Progenitor cell of endocrine pancreas (in vitro differentiated cells): Measurements from ENCODE around the gene RFPL3. TPM values are rescaled to one million over a fixed set of nuclear protein-coding genes. Genes with fewer than 3 reads are reported as not detected.

Experiments used
- DNase-seq: peaks from one replicate; pipeline ENCODE4 v3.0.0; 2021; ENCODE audit warnings: low spot score; ENCODE audit not compliant: unreplicated experiment
- H3K27ac Mint-ChIP-seq: 2 replicates; pipeline ENCODE4 v1.8.0; 2021; ENCODE audit warnings: mild to moderate bottlenecking, moderate library complexity, mixed read lengths
- H3K27me3 Mint-ChIP-seq: 2 replicates; pipeline ENCODE4 v1.8.0; 2021; ENCODE audit warnings: mixed read lengths
- H3K36me3 Mint-ChIP-seq: 2 replicates; pipeline ENCODE4 v1.8.0; 2022; ENCODE audit warnings: mixed read lengths; ENCODE audit not compliant: insufficient read depth
- H3K4me1 Mint-ChIP-seq: 2 replicates; pipeline ENCODE4 v1.8.0; 2021; ENCODE audit warnings: low read depth, mixed read lengths
- H3K4me3 Mint-ChIP-seq: 2 replicates; pipeline ENCODE4 v1.8.0; 2021; ENCODE audit warnings: low read depth, mild to moderate bottlenecking, moderate library complexity, mixed read lengths
- H3K9me3 Mint-ChIP-seq: 2 replicates; pipeline ENCODE4 v1.8.0; 2021; ENCODE audit warnings: low read depth, mixed read lengths
- total RNA-seq: library from RNA; stranded (reverse); gene quantifications from 2 replicates; pipeline ENCODE4 v1.2.1, GENCODE V29; 2021
- TF ChIP-seq, protein P1 (sequence below): fragments of 200-600 bp; sonication (generic); IDR thresholded peaks from one replicate; pipeline ENCODE4 v1.5.0; 2021; ENCODE audit warnings: antibody characterized with exemption, mild to moderate bottlenecking; ENCODE audit not compliant: unreplicated experiment

RFPL3 gene
- total RNA-seq, 1 donor from 2014 or later = not detected

- Mint-ChIP-seq H3K27ac (no peak overlapping the region), H3K4me3 (no peak overlapping the region), H3K27me3 (peaks cover 24% of the 10 kb centered on the region), H3K9me3 (no peaks in the 10 kb centered on the region), H3K36me3 (no peaks in the 10 kb centered on the region), H3K4me1 (peaks cover 10% of the 10 kb centered on the region)
- no peak for DNase-seq
- TF ChIP-seq, protein P1, sequence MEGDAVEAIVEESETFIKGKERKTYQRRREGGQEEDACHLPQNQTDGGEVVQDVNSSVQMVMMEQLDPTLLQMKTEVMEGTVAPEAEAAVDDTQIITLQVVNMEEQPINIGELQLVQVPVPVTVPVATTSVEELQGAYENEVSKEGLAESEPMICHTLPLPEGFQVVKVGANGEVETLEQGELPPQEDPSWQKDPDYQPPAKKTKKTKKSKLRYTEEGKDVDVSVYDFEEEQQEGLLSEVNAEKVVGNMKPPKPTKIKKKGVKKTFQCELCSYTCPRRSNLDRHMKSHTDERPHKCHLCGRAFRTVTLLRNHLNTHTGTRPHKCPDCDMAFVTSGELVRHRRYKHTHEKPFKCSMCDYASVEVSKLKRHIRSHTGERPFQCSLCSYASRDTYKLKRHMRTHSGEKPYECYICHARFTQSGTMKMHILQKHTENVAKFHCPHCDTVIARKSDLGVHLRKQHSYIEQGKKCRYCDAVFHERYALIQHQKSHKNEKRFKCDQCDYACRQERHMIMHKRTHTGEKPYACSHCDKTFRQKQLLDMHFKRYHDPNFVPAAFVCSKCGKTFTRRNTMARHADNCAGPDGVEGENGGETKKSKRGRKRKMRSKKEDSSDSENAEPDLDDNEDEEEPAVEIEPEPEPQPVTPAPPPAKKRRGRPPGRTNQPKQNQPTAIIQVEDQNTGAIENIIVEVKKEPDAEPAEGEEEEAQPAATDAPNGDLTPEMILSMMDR = no peak
Observed at GRCh38 chr22:32339190-32340012, 18.3 kb upstream of the RFPL3 start.

DNA sequence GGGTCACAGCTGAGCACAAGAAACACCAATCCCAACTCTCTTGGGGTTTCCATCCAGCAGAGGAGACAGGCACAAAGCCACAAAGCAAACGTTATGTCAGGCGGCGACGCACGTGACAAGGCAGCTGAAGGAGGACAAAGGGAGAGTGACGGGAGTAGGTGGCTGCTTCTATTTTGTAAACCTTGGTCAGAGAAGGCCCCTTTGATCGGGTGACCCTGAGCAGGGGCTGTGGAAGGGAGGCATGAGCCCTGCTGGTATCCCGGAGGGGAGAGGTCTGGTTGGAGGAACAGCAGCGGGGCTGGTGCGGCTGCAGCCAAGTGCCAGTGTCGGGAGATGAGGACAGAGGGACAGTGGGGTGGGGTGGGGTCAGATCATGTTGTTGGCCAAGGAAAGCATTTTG is 17.3 kb upstream of the RFPL3 start:
- Mint-ChIP-seq H3K27me3 (peaks cover 20% of the 10 kb centered on the region), H3K4me3 (no peak overlapping the region)

GRCh38 chr22:32341122-32341740 is 16.4 kb upstream of the RFPL3 start:
- TF ChIP-seq, protein P1 = no peak
- Mint-ChIP-seq H3K36me3 (no peaks in the 10 kb centered on the region), H3K27me3 (peaks cover 20% of the 10 kb centered on the region), H3K4me3 (no peak overlapping the region), H3K9me3 (no peaks in the 10 kb centered on the region), H3K27ac (no peak overlapping the region), H3K4me1 (peaks cover 7% of the 10 kb centered on the region)
- no peak for DNase-seq

More for the DNA sequence above, 17.3 kb upstream of the RFPL3 start:
- no peak for DNase-seq
- no peaks in the 10 kb centered on the region for H3K9me3 Mint-ChIP-seq
- no peak overlapping the region for H3K27ac Mint-ChIP-seq
- TF ChIP-seq, protein P1 = no peak
- H3K36me3 Mint-ChIP-seq = no peaks in the 10 kb centered on the region
- H3K4me1 Mint-ChIP-seq = peaks cover 10% of the 10 kb centered on the region

DNA sequence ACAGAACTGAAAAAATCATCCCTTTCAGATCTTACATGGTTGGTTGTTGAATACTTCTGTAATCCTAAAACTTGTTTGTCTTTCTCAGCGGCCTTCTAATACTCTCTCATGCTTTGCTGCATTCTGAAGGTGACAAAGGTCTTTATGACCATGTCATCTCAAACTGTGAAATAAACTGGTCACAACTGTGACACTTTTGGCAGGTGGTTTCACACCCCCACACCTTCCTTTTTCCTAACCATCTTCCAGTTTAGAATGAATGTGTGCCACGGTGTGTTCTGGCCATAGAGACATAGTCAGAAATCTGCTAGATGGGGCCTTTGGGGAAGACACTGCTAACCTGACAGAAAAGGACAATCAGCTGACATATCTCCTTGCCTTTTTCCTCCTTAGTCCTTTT is 14.7 kb upstream of the RFPL3 start:
- no peaks in the 10 kb centered on the region for H3K36me3 Mint-ChIP-seq
- H3K27ac Mint-ChIP-seq = no peak overlapping the region
- peaks cover 20% of the 10 kb centered on the region for H3K27me3 Mint-ChIP-seq
- no peaks in the 10 kb centered on the region for H3K9me3 Mint-ChIP-seq
- H3K4me3 Mint-ChIP-seq = no peak overlapping the region
- DNase-seq = no peak
- no peaks in the 10 kb centered on the region for H3K4me1 Mint-ChIP-seq
- TF ChIP-seq, protein P1 = no peak

GRCh38 chr22:32343941-32344340 is 13.7 kb upstream of the RFPL3 start:
- Mint-ChIP-seq H3K9me3 (no peaks in the 10 kb centered on the region), H3K4me1 (no peaks in the 10 kb centered on the region), H3K27ac (no peak overlapping the region), H3K4me3 (no peak overlapping the region), H3K36me3 (no peaks in the 10 kb centered on the region), H3K27me3 (peaks cover 18% of the 10 kb centered on the region)
- TF ChIP-seq, protein P1 = no peak
- DNase-seq = no peak
